SK-N-SH treated with all-trans-retinoic acid at 6 μM for 48 hours (cell line): ENCODE results near the gene RDH14.

Experiments used
- ATAC-seq: fragments of 200-7000 bp; cut with Tn5 transposase; 3 replicates; pipeline ENCODE4 v1.9.1; 2020; ENCODE audit warnings: mild to moderate bottlenecking, moderate library complexity
- ARNTL ChIP-seq: fragments of 450-650 bp; formaldehyde crosslinking; IDR thresholded peaks from 2 replicates; pipeline ENCODE4 v1.5.0; 2020; ENCODE audit warnings: low read depth, mild to moderate bottlenecking, moderate library complexity, borderline replicate concordance
- CSDC2 ChIP-seq: fragments of 250-450 bp; sonication (Bioruptor Pico); IDR thresholded peaks from 2 replicates; pipeline ENCODE4 v1.5.0; 2020; ENCODE audit warnings: mild to moderate bottlenecking, moderate library complexity
- CSRNP3 ChIP-seq: fragments of 250-450 bp; sonication (Bioruptor Pico); IDR thresholded peaks from 2 replicates; pipeline ENCODE4 v1.5.1; 2021; ENCODE audit warnings: mild to moderate bottlenecking, moderate library complexity
- ESRRG ChIP-seq: fragments of 250-450 bp; sonication (Bioruptor Pico); IDR thresholded peaks from 2 replicates; pipeline ENCODE4 v1.6.1; 2021; ENCODE audit warnings: mild to moderate bottlenecking
- ISL1 ChIP-seq: fragments of 250-450 bp; sonication (Bioruptor Pico); IDR thresholded peaks from 2 replicates; pipeline ENCODE4 v2.1.2; 2022; ENCODE audit warnings: mild to moderate bottlenecking, moderate library complexity
- OSR1 ChIP-seq: fragments of 250-450 bp; sonication (Bioruptor Pico); IDR thresholded peaks from 2 replicates; pipeline ENCODE4 v1.8.0; 2022; ENCODE audit warnings: moderate library complexity, mild to moderate bottlenecking, inconsistent platforms
- PATZ1 ChIP-seq: fragments of 250-450 bp; sonication (Bioruptor Pico); IDR thresholded peaks from 2 replicates; pipeline ENCODE4 v1.8.0; 2020; ENCODE audit warnings: mild to moderate bottlenecking, moderate library complexity, borderline replicate concordance
- POU6F1 ChIP-seq: fragments of 250-450 bp; sonication (Bioruptor Pico); IDR thresholded peaks from 2 replicates; pipeline ENCODE4 v1.8.0; 2021; ENCODE audit warnings: low read depth, mild to moderate bottlenecking, moderate library complexity, borderline replicate concordance
- PPARA ChIP-seq: fragments of 250-450 bp; sonication (Bioruptor Pico); IDR thresholded peaks from 2 replicates; pipeline ENCODE4 v1.5.0; 2020; ENCODE audit warnings: mild to moderate bottlenecking, borderline replicate concordance
- SNAI2 ChIP-seq: fragments of 250-450 bp; sonication (Bioruptor Pico); IDR thresholded peaks from 2 replicates; pipeline ENCODE4 v1.5.0; 2020; ENCODE audit warnings: mild to moderate bottlenecking, moderate library complexity
- TCF4 ChIP-seq: fragments of 250-450 bp; sonication (Bioruptor Pico); IDR thresholded peaks from 2 replicates; pipeline ENCODE4 v1.8.0; 2021; ENCODE audit warnings: mild to moderate bottlenecking, moderate library complexity, borderline replicate concordance
- TSHZ2 ChIP-seq: fragments of 250-450 bp; sonication (Bioruptor Pico); IDR thresholded peaks from 2 replicates; pipeline ENCODE4 v1.5.0; 2020; ENCODE audit warnings: mild to moderate bottlenecking, moderate library complexity
- ZC3H10 ChIP-seq: fragments of 250-450 bp; sonication (Bioruptor Pico); IDR thresholded peaks from 2 replicates; pipeline ENCODE4 v1.5.1; 2021; ENCODE audit warnings: mild to moderate bottlenecking, moderate library complexity
- ZFP3 ChIP-seq: fragments of 250-450 bp; sonication (Bioruptor Pico); IDR thresholded peaks from 2 replicates; pipeline ENCODE4 v1.5.0; 2020; ENCODE audit warnings: mild to moderate bottlenecking, moderate library complexity
- ZNF565 ChIP-seq: fragments of 450-650 bp; formaldehyde crosslinking; conservative IDR thresholded peaks from 2 replicates; pipeline ENCODE4 v1.5.0; 2020; ENCODE audit warnings: low read depth, mild to moderate bottlenecking, moderate library complexity
- ZNF8 ChIP-seq: fragments of 450-650 bp; formaldehyde crosslinking; IDR thresholded peaks from 2 replicates; pipeline ENCODE4 v1.5.0; 2020; ENCODE audit warnings: mild to moderate bottlenecking, moderate library complexity

The RDH14 gene

GRCh38 chr2:18604531-18604885 lies 44.1 kb upstream of the RDH14 start (continued):
- TF ChIP-seq TSHZ2 (peak; percentile 77), ESRRG (CRISPR knock-in tag) (peak; percentile 39; the same call in 1 of the 2 replicates), PPARA (CRISPR knock-in tag) (no peak), SNAI2 (no peak), ARNTL (CRISPR knock-in tag) (no peak; the same call in 1 of the 2 replicates), POU6F1 (CRISPR knock-in tag) (no peak), TCF4 (CRISPR knock-in tag) (peak; percentile 78), CSRNP3 (peak; percentile 66)

- TF ChIP-seq CSDC2 (no peak), TSHZ2 (peak; percentile 83; the same call in 1 of the 2 replicates), TCF4 (CRISPR knock-in tag) (0 out of 2 replicates have a peak, but pooled peaks have one; percentile 97), ZNF565 (CRISPR knock-in tag) (no peak), ISL1 (CRISPR knock-in tag) (peak; percentile 80)
- ATAC-seq: peak; percentile 54
Measured at GRCh38 chr2:18603854-18604530, 43.5 kb upstream of the RDH14 start.

GRCh38 chr2:18602298-18602697 lies 41.8 kb upstream of the RDH14 start:
- no peak for TF ChIP-seq ZNF8 (CRISPR knock-in tag)
- no peak for TF ChIP-seq TSHZ2
- TF ChIP-seq ZNF565 (CRISPR knock-in tag): no peak
- no peak for TF ChIP-seq TCF4 (CRISPR knock-in tag)
- no peak for TF ChIP-seq ZC3H10 (CRISPR knock-in tag)
- TF ChIP-seq PPARA (CRISPR knock-in tag): no peak
- no peak for TF ChIP-seq PATZ1 (CRISPR knock-in tag)
- no peak for TF ChIP-seq OSR1
- no peak for TF ChIP-seq ARNTL (CRISPR knock-in tag)
- TF ChIP-seq ZFP3 (CRISPR knock-in tag): no peak
- TF ChIP-seq ISL1 (CRISPR knock-in tag): no peak
- TF ChIP-seq CSRNP3: no peak
- no peak for TF ChIP-seq POU6F1 (CRISPR knock-in tag)
- TF ChIP-seq, all 23 proteins: peak for 0
- no peak for ATAC-seq
